Esophagus muscularis mucosa (tissue), 4 donors: ENCODE data around the gene ITGA8. TPM values are rescaled to one million over a fixed set of nuclear protein-coding genes. Genes with fewer than 3 reads are reported as not detected.

Experiments
- DNase-seq: peaks from one replicate; pipeline ENCODE4 v3.0.0-alpha.2; 2017; ENCODE audit errors: extremely low spot score
- H3K27ac ChIP-seq, 4 donors: fragments of 200-600 bp; sonication (generic); replicated peaks in 1 of 4; 1 replicate in 3 of 4; 2 replicates in 1 of 4; pipeline ENCODE4 v1.5.1; 2016 to 2019; ENCODE audit warnings: mild to moderate bottlenecking in 1 of 4
- H3K27me3 ChIP-seq, 4 donors: fragments of 200-600 bp; sonication (generic); one replicate each; pipeline versions ENCODE4 v1.5.1 to v1.6.0; 2016 to 2019
- H3K36me3 ChIP-seq, 4 donors: fragments of 200-600 bp; sonication (generic); one replicate each; pipeline ENCODE4 v1.5.1; 2016 to 2019
- H3K4me1 ChIP-seq, 4 donors: fragments of 200-600 bp; sonication (generic); one replicate each; pipeline ENCODE4 v1.5.1; 2016 to 2019
- H3K4me3 ChIP-seq, 4 donors: fragments of 200-600 bp; sonication (generic); 1 replicate in 2 of 4; 2 replicates in 2 of 4; pipeline ENCODE4 v1.5.1; 2016 to 2019; ENCODE audit warnings: mild to moderate bottlenecking in 4 of 4, moderate library complexity in 1 of 4
- H3K9me3 ChIP-seq, 4 donors: fragments of 200-600 bp; sonication (generic); 1 replicate in 3 of 4; 2 replicates in 1 of 4; pipeline ENCODE4 v1.5.1; 2016 to 2019
- EP300 ChIP-seq: sonication (generic); formaldehyde crosslinking; IDR thresholded peaks from one replicate; pipeline ENCODE4 v1.6.1; 2017; ENCODE audit warnings: antibody characterized with exemption
- POLR2A ChIP-seq: fragments of 450-650 bp; IDR thresholded peaks from one replicate; pipeline ENCODE4 v1.6.1; 2017; ENCODE audit warnings: antibody characterized with exemption, moderate library complexity, mild to moderate bottlenecking, low read depth
- POLR2AphosphoS5 ChIP-seq, 2 donors: sonication (generic); formaldehyde crosslinking; IDR thresholded peaks; one replicate each; pipeline ENCODE4 v1.6.1; 2017; ENCODE audit warnings: antibody characterized with exemption in 2 of 2
- WGBS: methylation state at CpG from one replicate; pipeline ENCODE4 v1.1.5; 2018; 5-methylcytosine and 5-hydroxymethylcytosine counted together
- intact Hi-C: fragments of 100-400 bp; cut with DNase I; formaldehyde crosslinking; loops from one replicate; pipeline ENCODE4 v1.15.1; 2023
- total RNA-seq, 4 donors: library from RNA; depleted of rRNA; stranded (reverse); fragments of >200 nt; gene quantifications; one replicate each; pipeline versions ENCODE4 v1.1.0 to v1.2.1, GENCODE V29; 2016
- TF ChIP-seq, protein P1 (sequence below), 3 experiments: fragments of 200-600 bp in 2 of 3; fragments of 450-650 bp in 1 of 3; sonication (generic) in 2 of 3; IDR thresholded peaks; one replicate each; pipeline ENCODE4 v1.5.1; 2017 to 2019; ENCODE audit warnings: antibody characterized with exemption in 3 of 3, mild to moderate bottlenecking in 2 of 3, moderate library complexity in 1 of 3

The ITGA8 gene
- total RNA-seq, 4 donors from 2014 or later, result 26.2 to 113 (median 50.4) TPM

DNA sequence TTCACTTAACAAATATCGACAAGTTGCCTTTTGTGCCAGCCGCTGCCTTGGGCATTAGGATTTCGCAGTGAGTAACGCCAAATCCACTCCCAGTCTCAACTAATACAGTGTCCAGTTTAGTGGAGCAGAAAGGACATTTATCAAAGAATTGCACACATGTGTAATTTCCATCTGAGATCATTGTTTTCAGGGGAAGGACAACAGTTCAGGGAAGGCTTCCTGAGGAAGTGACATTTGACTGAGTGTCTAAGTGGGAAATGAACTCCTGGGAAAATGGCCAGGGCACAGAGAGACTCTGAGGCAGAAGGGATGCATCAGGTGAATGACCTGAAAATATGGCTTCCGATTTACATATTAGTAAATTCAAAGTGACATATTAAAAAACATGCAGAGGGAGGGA, 89.4 kb downstream of the ITGA8 start:
- no peaks in the 10 kb centered on the region for H3K36me3 ChIP-seq
- H3K9me3 ChIP-seq, result no peaks in the 10 kb centered on the region
- TF ChIP-seq EP300 (no peak), POLR2AphosphoS5 (IDR thresholded peaks at IDR 0.05) (peak; percentile 25 to 27)
- intact Hi-C loops, result no loop called here
- no peak for DNase-seq
- H3K27me3 ChIP-seq, result no peaks in the 10 kb centered on the region
- H3K4me3 ChIP-seq, result no peak overlapping the region
- H3K4me1 ChIP-seq, result peaks cover 0 to 5% (median 2%) of the 10 kb centered on the region in 4 donors
- 79% methylated on average over 5 of the region's 5 CpGs for WGBS
- H3K27ac ChIP-seq, result no peak overlapping the region

DNA sequence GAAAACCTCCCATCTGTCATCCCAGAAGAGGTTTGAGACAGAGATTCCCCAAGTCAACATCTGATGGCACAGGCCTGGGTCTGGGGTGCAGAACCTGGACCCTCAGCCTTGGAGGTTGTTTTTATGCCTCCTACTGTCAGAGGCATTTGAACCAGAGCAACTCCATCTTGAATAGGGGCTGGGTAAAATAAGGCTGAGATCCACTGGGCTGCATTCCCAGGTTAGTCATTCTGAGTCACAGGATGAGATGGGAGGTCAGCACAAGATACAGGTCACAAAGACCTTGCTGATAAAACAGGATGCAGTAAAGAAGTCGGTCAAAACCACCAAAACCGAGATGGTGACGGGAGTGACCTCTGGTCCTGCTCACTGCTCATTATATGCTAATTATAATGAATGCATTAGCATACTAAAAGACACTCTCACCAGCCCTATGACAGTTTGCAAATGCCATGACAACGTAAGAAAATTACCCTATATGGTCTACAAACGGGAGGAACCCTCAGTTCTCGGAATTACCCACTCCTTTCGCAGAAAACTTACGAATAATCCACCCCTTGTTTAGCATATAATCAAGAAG, 92.0 kb downstream of the ITGA8 start:
- H3K4me3 ChIP-seq, result no peak overlapping the region
- intact Hi-C loops, result no loop called here
- no peak for TF ChIP-seq POLR2AphosphoS5 (IDR thresholded peaks at IDR 0.05)
- TF ChIP-seq EP300, result no peak
- TF ChIP-seq POLR2A, result no peak
- TF ChIP-seq, protein P1, sequence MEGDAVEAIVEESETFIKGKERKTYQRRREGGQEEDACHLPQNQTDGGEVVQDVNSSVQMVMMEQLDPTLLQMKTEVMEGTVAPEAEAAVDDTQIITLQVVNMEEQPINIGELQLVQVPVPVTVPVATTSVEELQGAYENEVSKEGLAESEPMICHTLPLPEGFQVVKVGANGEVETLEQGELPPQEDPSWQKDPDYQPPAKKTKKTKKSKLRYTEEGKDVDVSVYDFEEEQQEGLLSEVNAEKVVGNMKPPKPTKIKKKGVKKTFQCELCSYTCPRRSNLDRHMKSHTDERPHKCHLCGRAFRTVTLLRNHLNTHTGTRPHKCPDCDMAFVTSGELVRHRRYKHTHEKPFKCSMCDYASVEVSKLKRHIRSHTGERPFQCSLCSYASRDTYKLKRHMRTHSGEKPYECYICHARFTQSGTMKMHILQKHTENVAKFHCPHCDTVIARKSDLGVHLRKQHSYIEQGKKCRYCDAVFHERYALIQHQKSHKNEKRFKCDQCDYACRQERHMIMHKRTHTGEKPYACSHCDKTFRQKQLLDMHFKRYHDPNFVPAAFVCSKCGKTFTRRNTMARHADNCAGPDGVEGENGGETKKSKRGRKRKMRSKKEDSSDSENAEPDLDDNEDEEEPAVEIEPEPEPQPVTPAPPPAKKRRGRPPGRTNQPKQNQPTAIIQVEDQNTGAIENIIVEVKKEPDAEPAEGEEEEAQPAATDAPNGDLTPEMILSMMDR (IDR thresholded peaks at IDR 0.05), result no peak
- H3K27me3 ChIP-seq, result no peaks in the 10 kb centered on the region
- H3K27ac ChIP-seq, result no peak overlapping the region
- H3K9me3 ChIP-seq, result no peaks in the 10 kb centered on the region
- 94% methylated on average over 8 of the region's 8 CpGs for WGBS
- peaks cover 0 to 27% (median 17%) of the 10 kb centered on the region in 4 donors for H3K4me1 ChIP-seq
- DNase-seq, result no peak
- H3K36me3 ChIP-seq, result no peaks in the 10 kb centered on the region

GRCh38 chr10:15626937-15627336, 92.8 kb downstream of the ITGA8 start:
- TF ChIP-seq, protein P1 (IDR thresholded peaks at IDR 0.05), result no peak
- no peak for TF ChIP-seq POLR2A
- TF ChIP-seq POLR2AphosphoS5 (IDR thresholded peaks at IDR 0.05), result no peak
- no peak for TF ChIP-seq EP300
- no peaks in the 10 kb centered on the region for H3K9me3 ChIP-seq
- 96% methylated on average over 2 of the region's 2 CpGs for WGBS
- no peak overlapping the region for H3K4me3 ChIP-seq
- no peaks in the 10 kb centered on the region for H3K36me3 ChIP-seq
- intact Hi-C loops, result no loop called here
- H3K27me3 ChIP-seq, result no peaks in the 10 kb centered on the region
- no peak overlapping the region for H3K27ac ChIP-seq
- peaks cover 0 to 28% (median 18%) of the 10 kb centered on the region in 4 donors for H3K4me1 ChIP-seq
- no peak for DNase-seq

GRCh38 chr10:15625261-15625660, 94.5 kb downstream of the ITGA8 start:
- Histone ChIP-seq H3K4me1 (peaks cover 3 to 38% (median 25%) of the 10 kb centered on the region in 4 donors), H3K27me3 (no peaks in the 10 kb centered on the region), H3K27ac (no peak overlapping the region), H3K9me3 (no peaks in the 10 kb centered on the region), H3K36me3 (no peaks in the 10 kb centered on the region), H3K4me3 (no peak overlapping the region)
- DNase-seq, result no peak
- TF ChIP-seq POLR2AphosphoS5 (IDR thresholded peaks at IDR 0.05) (no peak), EP300 (no peak), POLR2A (no peak)
- TF ChIP-seq, protein P1 (IDR thresholded peaks at IDR 0.05), result no peak
- intact Hi-C loops, result no loop called here
- 69% methylated on average over 5 of the region's 5 CpGs for WGBS

GRCh38 chr10:15624401-15625196, 95.1 kb downstream of the ITGA8 start:
- no peak overlapping the region for H3K4me3 ChIP-seq
- H3K27me3 ChIP-seq, result no peaks in the 10 kb centered on the region
- 43% methylated on average over 6 of the region's 6 CpGs for WGBS
- H3K27ac ChIP-seq, result peak overlapping the region in 2 of 4 donors; percentile 34 to 38
- no peak for TF ChIP-seq POLR2AphosphoS5 (IDR thresholded peaks at IDR 0.05)
- DNase-seq, result no peak
- H3K9me3 ChIP-seq, result no peaks in the 10 kb centered on the region
- no peaks in the 10 kb centered on the region for H3K36me3 ChIP-seq
- intact Hi-C loops, result no loop called here
- peaks cover 3 to 38% (median 25%) of the 10 kb centered on the region in 4 donors for H3K4me1 ChIP-seq
